PC-3 (cell line): ENCODE measurements around the gene SDK1.

ENCODE experiments used
- CTCF ChIP-seq: fragments of 300-600 bp; sonication (generic); conservative IDR thresholded peaks from 2 replicates; pipeline ENCODE4 v1.5.1; 2017; ENCODE audit warnings: antibody characterized with exemption, low read depth, mild to moderate bottlenecking, low read length
- EZH2 ChIP-seq: fragments of 300-600 bp; sonication (generic); IDR thresholded peaks from one replicate; pipeline ENCODE4 v1.6.1; 2017; ENCODE audit warnings: antibody characterized with exemption, mild to moderate bottlenecking, low read length; ENCODE audit not compliant: unreplicated experiment
- EZH2phosphoT487 ChIP-seq: fragments of 300-600 bp; sonication (generic); IDR thresholded peaks from 2 replicates; pipeline ENCODE4 v1.6.1; 2018; ENCODE audit warnings: mild to moderate bottlenecking, antibody characterized with exemption, low read length, borderline replicate concordance

DNA sequence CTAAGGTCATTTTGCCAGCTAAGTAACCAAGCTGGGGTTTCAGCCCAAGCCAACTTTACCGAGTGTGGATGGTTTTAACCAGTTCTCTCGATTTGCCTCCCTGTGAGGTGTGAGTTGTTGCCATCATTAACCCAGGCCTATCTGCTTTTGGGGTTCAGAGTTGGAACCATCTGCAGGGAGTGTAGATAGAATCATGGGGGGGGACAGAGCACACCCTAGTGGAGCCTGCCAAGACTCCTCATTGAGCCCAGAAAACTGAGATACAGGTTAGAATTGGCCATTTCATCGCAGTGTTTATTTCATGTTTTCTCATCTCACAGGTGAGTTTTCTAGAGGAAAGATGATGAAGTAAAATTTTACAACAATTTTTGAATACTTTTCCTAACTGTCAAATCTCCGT is 133.6 kb downstream of the SDK1 start:
- TF ChIP-seq EZH2 (no peak), CTCF (no peak), EZH2phosphoT487 (no peak)
